Stomach (tissue), 9 donors: ENCODE results near the gene TESK2. TPM values are rescaled to one million over a fixed set of nuclear protein-coding genes. Genes with fewer than 3 reads are reported as not detected.

Experiments used
- DNase-seq, 2 donors: peaks; one replicate each; pipeline versions ENCODE4 v3.0.0 to v3.0.0-alpha.2; 2013 to 2019
- H3K27ac ChIP-seq, 5 donors: fragments of 200-600 bp in 4 of 5; sonication (generic) in 4 of 5; one replicate each; pipeline ENCODE4 v1.5.1; 2013 to 2019; ENCODE audit warnings: mild to moderate bottlenecking in 1 of 5, moderate library complexity in 1 of 5
- H3K27me3 ChIP-seq, 3 donors: fragments of 200-600 bp; sonication (generic); one replicate each; pipeline ENCODE4 v1.5.1; 2017 to 2019; ENCODE audit warnings: mixed run types in 1 of 3
- H3K36me3 ChIP-seq, 4 donors: fragments of 200-600 bp; sonication (generic); 1 replicate in 3 of 4; 2 replicates in 1 of 4; pipeline ENCODE4 v1.5.1; 2016 to 2019
- H3K4me1 ChIP-seq, 4 donors: fragments of 200-600 bp; sonication (generic); one replicate each; pipeline ENCODE4 v1.5.1; 2016 to 2019
- H3K4me3 ChIP-seq, 4 donors: fragments of 200-600 bp; sonication (generic) in 3 of 4; one replicate each; pipeline ENCODE4 v1.5.1; 2016 to 2019; ENCODE audit warnings: mild to moderate bottlenecking in 1 of 4
- H3K9me3 ChIP-seq, 4 donors: fragments of 200-600 bp; sonication (generic); one replicate each; pipeline ENCODE4 v1.5.1; 2016 to 2019
- EP300 ChIP-seq: sonication (generic); formaldehyde crosslinking; IDR thresholded peaks from one replicate; pipeline ENCODE4 v1.6.1; 2017; ENCODE audit warnings: antibody characterized with exemption
- POLR2A ChIP-seq, 4 donors: fragments of 450-650 bp; IDR thresholded peaks; one replicate each; pipeline ENCODE4 v1.6.1; 2016; ENCODE audit warnings: antibody characterized with exemption in 4 of 4, control low read depth in 2 of 4, mild to moderate bottlenecking in 1 of 4, moderate library complexity in 1 of 4
- POLR2AphosphoS5 ChIP-seq, 3 donors: sonication (generic); formaldehyde crosslinking; IDR thresholded peaks; one replicate each; pipeline ENCODE4 v1.6.1; 2016; ENCODE audit warnings: antibody characterized with exemption in 3 of 3
- WGBS, 5 donors: extraction: QIAGEN DNeasy Blood & Tissue Kit in 3 of 5; methylation state at CpG; one replicate each; pipeline versions ENCODE4 v1.1.5 to v1.1.7; 2013 to 2018; 5-methylcytosine and 5-hydroxymethylcytosine counted together
- intact Hi-C: fragments of 100-400 bp; cut with DNase I; formaldehyde crosslinking; loops from one replicate; pipeline ENCODE4 v1.15.1; 2023; ENCODE audit warnings: low total_unique reads
- polyA plus RNA-seq, 3 donors: library from polyadenylated mRNA; stranded (reverse); fragments of 200-250 nt; gene quantifications; one replicate each; pipeline ENCODE4 v1.2.3, GENCODE V29; 2013
- total RNA-seq, 5 donors: library from RNA; depleted of rRNA; stranded (reverse); fragments of >200 nt; gene quantifications; one replicate each; pipeline versions ENCODE4 v1.1.0 to v1.2.3, GENCODE V29; 2014 to 2016
- TF ChIP-seq, protein P1 (sequence below), 7 experiments: fragments of 450-650 bp in 4 of 7; fragments of 200-600 bp in 3 of 7; sonication (generic) in 3 of 7; IDR thresholded peaks; one replicate each; pipeline ENCODE4 v1.5.1; 2016 to 2019; ENCODE audit warnings: antibody characterized with exemption in 7 of 7, control low read depth in 2 of 7, mild to moderate bottlenecking in 1 of 7
- donor health status: healthy with polysubstance abuse.
- donor health status: Bipolar disorder and iron deficiency.
- donor health status: healthy.

TESK2 gene
- total and polyA plus RNA-seq, 8 donors, result 2.8 to 11.2 (median 4.0) TPM; not detected in 1

DNA sequence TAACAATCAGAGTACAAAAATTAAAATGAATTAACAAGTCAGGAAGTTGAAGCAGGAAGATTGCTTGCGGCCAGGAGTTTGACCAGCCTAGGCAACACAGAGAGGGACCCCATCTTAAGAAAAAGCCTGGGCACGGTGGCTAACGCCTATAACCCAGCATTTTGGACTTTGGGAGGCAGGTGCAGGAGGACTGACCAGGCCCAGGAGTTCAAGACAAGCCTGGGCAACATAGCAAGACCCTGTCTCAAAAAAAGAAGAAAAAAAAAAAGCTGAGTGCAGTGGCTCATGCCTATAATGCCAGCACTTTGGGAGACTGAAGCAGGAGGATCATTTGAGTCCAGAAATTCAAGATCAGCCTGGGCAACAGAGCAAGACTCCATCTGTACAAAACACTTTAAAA, 38.5 kb downstream of the TESK2 start:
- no peaks in the 10 kb centered on the region for H3K27me3 ChIP-seq
- no peak for DNase-seq
- no peak overlapping the region for H3K27ac ChIP-seq
- H3K9me3 ChIP-seq, result no peaks in the 10 kb centered on the region
- 81 to 95% (median 90%) methylated on average over 3 of the region's 3 CpGs for WGBS, 5 donors
- no peak overlapping the region for H3K4me3 ChIP-seq
- no peak for TF ChIP-seq EP300
- TF ChIP-seq, protein P1, sequence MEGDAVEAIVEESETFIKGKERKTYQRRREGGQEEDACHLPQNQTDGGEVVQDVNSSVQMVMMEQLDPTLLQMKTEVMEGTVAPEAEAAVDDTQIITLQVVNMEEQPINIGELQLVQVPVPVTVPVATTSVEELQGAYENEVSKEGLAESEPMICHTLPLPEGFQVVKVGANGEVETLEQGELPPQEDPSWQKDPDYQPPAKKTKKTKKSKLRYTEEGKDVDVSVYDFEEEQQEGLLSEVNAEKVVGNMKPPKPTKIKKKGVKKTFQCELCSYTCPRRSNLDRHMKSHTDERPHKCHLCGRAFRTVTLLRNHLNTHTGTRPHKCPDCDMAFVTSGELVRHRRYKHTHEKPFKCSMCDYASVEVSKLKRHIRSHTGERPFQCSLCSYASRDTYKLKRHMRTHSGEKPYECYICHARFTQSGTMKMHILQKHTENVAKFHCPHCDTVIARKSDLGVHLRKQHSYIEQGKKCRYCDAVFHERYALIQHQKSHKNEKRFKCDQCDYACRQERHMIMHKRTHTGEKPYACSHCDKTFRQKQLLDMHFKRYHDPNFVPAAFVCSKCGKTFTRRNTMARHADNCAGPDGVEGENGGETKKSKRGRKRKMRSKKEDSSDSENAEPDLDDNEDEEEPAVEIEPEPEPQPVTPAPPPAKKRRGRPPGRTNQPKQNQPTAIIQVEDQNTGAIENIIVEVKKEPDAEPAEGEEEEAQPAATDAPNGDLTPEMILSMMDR (IDR thresholded peaks at IDR 0.05), result no peak
- TF ChIP-seq POLR2AphosphoS5 (IDR thresholded peaks at IDR 0.05), result no peak
- no peak for TF ChIP-seq POLR2A (IDR thresholded peaks at IDR 0.05)
- no peaks in the 10 kb centered on the region for H3K36me3 ChIP-seq
- peaks cover 0 to 20% (median 2%) of the 10 kb centered on the region in 4 donors for H3K4me1 ChIP-seq
- intact Hi-C loops, result no loop called here

DNA sequence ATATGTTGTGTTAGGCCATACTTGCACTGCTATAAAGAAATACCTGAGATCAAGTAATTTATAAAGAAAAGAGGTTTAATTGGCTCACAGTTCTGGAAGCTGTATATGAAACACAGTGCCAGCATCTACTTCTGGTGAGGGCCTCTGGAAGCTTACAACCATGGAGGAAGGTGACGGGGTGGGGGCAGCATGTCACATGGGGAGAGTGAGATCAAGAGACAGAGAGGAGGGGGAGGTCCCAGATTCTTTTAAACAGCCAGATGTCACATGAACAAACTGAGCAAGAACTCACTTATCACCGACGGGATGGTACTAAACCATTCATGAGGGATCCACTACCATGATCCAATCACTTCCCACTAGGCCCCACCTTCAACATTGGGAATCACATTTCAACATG, 42.6 kb downstream of the TESK2 start:
- intact Hi-C loops, result no loop called here
- TF ChIP-seq POLR2AphosphoS5 (IDR thresholded peaks at IDR 0.05), result no peak
- no peak overlapping the region for H3K27ac ChIP-seq

DNA sequence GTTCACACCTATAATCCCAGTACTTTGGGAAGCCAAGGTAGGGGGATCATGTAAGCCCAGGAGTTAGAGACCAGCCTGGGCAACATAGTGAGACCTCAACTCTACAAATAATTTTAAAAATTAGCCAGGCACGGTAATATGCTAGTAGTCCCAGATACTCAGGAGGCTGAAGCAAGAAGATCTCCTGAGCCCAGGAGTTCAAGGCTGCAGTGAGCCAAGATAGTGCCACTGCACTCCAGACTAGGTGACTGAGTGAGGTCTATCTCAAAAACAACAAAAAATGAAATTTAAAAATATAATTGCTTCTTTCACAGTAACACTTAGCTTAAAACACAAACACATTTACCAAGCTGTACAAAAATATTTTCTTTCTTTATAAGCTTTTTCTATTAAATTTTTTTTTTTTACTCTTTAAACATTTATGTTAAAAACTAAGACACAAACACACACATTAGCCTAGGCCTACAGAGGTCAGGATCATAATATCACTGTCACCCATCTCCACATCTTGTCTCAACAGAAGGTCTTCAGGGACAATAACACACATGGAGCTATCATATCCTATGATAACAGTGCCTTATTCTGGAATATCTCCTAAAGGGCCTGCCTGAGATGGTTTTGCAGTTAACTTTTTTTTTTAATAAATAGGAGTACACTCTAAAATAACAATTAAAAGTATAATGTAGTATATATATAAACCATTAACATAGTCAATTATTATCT, 43.9 kb downstream of the TESK2 start:
- WGBS, 5 donors, result 36 to 63% (median 46%) methylated on average over 1 of the region's 1 CpG
- Histone ChIP-seq H3K27ac (no peak overlapping the region), H3K36me3 (no peaks in the 10 kb centered on the region), H3K4me3 (no peak overlapping the region), H3K27me3 (no peaks in the 10 kb centered on the region), H3K9me3 (no peaks in the 10 kb centered on the region), H3K4me1 (peaks cover 0 to 32% (median 15%) of the 10 kb centered on the region in 4 donors)
- no peak for TF ChIP-seq POLR2AphosphoS5 (IDR thresholded peaks at IDR 0.05)
- TF ChIP-seq EP300, result no peak
- TF ChIP-seq, protein P1 (IDR thresholded peaks at IDR 0.05), result no peak
- TF ChIP-seq POLR2A (IDR thresholded peaks at IDR 0.05), result no peak
- no peak for DNase-seq
- intact Hi-C loops, result no loop called here

More for the DNA sequence above, 42.6 kb downstream of the TESK2 start:
- no peaks in the 10 kb centered on the region for H3K36me3 ChIP-seq
- H3K4me1 ChIP-seq, result peaks cover 0 to 21% (median 7%) of the 10 kb centered on the region in 4 donors
- no peak for DNase-seq
- no peaks in the 10 kb centered on the region for H3K9me3 ChIP-seq
- H3K27me3 ChIP-seq, result no peaks in the 10 kb centered on the region
- WGBS, 5 donors, result 95 to 99% (median 97%) methylated on average over 3 of the region's 3 CpGs
- no peak overlapping the region for H3K4me3 ChIP-seq

DNA sequence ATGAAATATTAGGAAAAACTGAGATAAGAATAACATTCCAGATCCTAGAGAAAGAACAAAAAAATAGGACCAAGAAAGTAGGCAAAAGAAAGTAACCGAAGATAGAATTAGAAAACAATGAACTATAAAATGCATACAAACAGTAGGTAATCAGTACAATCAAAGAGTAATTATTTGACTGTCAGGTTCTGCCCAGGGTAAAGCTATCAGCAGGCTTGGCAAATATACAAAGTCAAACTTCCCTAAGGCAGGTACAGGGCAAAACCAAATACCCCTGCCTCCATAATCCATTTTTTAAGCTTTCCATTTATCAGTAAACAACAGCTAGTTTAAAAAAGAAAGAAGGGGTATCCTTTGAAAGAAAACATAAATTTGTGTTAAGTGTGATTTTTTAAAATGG, 44.4 kb downstream of the TESK2 start:
- DNase-seq, result peak in 1 of 2 donors; percentile 36
- 27 to 75% (median 34%) methylated on average over 1 of the region's 1 CpG for WGBS, 5 donors
- Histone ChIP-seq H3K27me3 (no peaks in the 10 kb centered on the region), H3K4me1 (peaks cover 0 to 35% (median 15%) of the 10 kb centered on the region in 4 donors), H3K27ac (no peak overlapping the region), H3K4me3 (no peak overlapping the region), H3K9me3 (no peaks in the 10 kb centered on the region), H3K36me3 (no peaks in the 10 kb centered on the region)
- intact Hi-C loops, result no loop called here
- TF ChIP-seq, protein P1 (IDR thresholded peaks at IDR 0.05), result no peak
- no peak for TF ChIP-seq EP300
- TF ChIP-seq POLR2AphosphoS5 (IDR thresholded peaks at IDR 0.05), result no peak
- no peak for TF ChIP-seq POLR2A (IDR thresholded peaks at IDR 0.05)

DNA sequence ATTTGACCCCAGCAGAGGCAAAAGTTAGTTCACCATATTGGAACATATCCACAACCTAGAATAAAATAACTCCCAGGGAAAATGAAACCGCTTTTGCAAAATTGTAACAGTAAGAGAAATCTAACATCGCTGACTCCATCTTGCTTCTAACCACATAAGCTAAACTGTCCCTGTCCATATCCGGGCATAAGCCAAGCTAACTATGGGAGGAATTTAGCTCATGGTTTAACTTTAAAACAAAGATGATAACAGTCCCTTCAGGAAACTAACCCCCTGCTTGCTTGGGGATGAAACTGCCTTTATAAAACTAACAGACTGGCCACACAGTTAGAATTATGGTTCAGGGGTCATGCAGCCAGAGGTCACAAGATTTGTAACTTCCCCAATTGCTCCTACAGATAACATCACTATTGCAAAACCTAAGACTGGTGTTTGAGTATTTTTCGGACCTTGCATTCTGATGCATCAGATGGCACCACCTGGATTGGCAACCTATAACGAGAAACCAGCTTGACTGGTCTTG, 46.3 kb downstream of the TESK2 start:
- WGBS, 5 donors, result 79 to 91% (median 86%) methylated on average over 5 of the region's 5 CpGs
- no peak overlapping the region for H3K27ac ChIP-seq
- TF ChIP-seq POLR2A (IDR thresholded peaks at IDR 0.05), result no peak

More for the DNA sequence above, 46.3 kb downstream of the TESK2 start:
- no peak for DNase-seq
- H3K36me3 ChIP-seq, result no peaks in the 10 kb centered on the region
- peaks cover 0 to 35% (median 15%) of the 10 kb centered on the region in 4 donors for H3K4me1 ChIP-seq
- H3K9me3 ChIP-seq, result no peaks in the 10 kb centered on the region
- H3K4me3 ChIP-seq, result no peak overlapping the region
- intact Hi-C loops, result no loop called here
- no peaks in the 10 kb centered on the region for H3K27me3 ChIP-seq
